SK-N-MC (cell line): ENCODE measurements around the gene FZD7.

Source experiments
- EZH2 ChIP-seq: fragments of 200-600 bp; sonication (generic); IDR thresholded peaks from one replicate; pipeline ENCODE4 v1.6.1; 2017; ENCODE audit warnings: antibody characterized with exemption
- FOXP2 ChIP-seq: optimal IDR thresholded peaks from 2 replicates; pipeline ENCODE3; 2011; ENCODE audit warnings: mild to moderate bottlenecking, moderate library complexity; ENCODE audit not compliant: insufficient read depth; ENCODE audit errors: extremely low read length, control extremely low read depth
- POLR2AphosphoS5 ChIP-seq: IDR thresholded peaks from 2 replicates; pipeline ENCODE4 v1.6.1; 2012; ENCODE audit warnings: mild to moderate bottlenecking, low read depth, low read length, borderline replicate concordance

DNA sequence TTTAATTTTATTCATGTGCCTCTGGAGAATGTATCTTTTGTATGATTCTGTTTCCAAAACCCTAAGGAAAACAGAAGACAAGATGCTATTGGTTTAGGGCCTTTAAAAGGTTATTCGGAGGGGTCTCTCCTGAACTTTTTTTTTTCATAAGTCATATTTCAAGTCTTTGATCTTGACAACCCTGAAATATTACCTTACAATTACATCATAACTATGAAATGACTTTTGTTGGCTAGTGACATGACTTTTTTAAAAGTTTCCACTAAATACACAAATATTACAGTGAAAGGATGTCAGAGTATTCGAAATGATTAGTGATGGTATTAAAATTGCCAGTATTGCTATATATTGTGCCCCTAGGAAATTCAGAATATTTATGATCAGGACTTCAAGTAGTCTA is 31.8 kb upstream of the FZD7 start:
- TF ChIP-seq EZH2 (no peak), POLR2AphosphoS5 (no peak), FOXP2 (no peak)
